Inflammatory macrophage treated with lipopolysaccharide for 1 hour (primary cell): ENCODE measurements around the gene BRINP3.

ENCODE experiments used
- DNase-seq, 2 donors: peaks; one replicate each; pipeline ENCODE4 v3.0.0-alpha.2; 2020 to 2022

BRINP3 gene

GRCh38 chr1:190303501-190303900 is 174.2 kb downstream of the BRINP3 start:
- no peak for DNase-seq

- DNase-seq = no peak
Observed at GRCh38 chr1:190296453-190296852, 181.2 kb downstream of the BRINP3 start.

- DNase-seq = no peak
Observed at GRCh38 chr1:190289897-190290296, 187.8 kb downstream of the BRINP3 start.

- DNase-seq = no peak
Observed at GRCh38 chr1:190286111-190286510, 191.6 kb downstream of the BRINP3 start.

- DNase-seq = no peak
Observed at GRCh38 chr1:190277107-190277506, 200.6 kb downstream of the BRINP3 start.

- DNase-seq = no peak
Observed at GRCh38 chr1:190274721-190275120, 202.9 kb downstream of the BRINP3 start.

GRCh38 chr1:190273161-190273560 is 204.5 kb downstream of the BRINP3 start:
- no peak for DNase-seq

- DNase-seq = no peak
Observed at GRCh38 chr1:190262538-190262937, 215.1 kb downstream of the BRINP3 start.

- no peak for DNase-seq
Observed at GRCh38 chr1:190259424-190259823, 218.2 kb downstream of the BRINP3 start.

GRCh38 chr1:190258003-190258402 is 219.7 kb downstream of the BRINP3 start:
- DNase-seq = no peak

GRCh38 chr1:190252046-190252445 is 225.6 kb downstream of the BRINP3 start:
- DNase-seq = no peak

GRCh38 chr1:190250368-190250767 is 227.3 kb downstream of the BRINP3 start:
- DNase-seq = no peak

- no peak for DNase-seq
Observed at GRCh38 chr1:190244406-190244805, 233.3 kb downstream of the BRINP3 start.

GRCh38 chr1:190243056-190243455 is 234.6 kb downstream of the BRINP3 start:
- DNase-seq = no peak

- DNase-seq = no peak
Observed at GRCh38 chr1:190226006-190226405, 251.7 kb downstream of the BRINP3 start.

- DNase-seq = no peak
Observed at GRCh38 chr1:190212450-190212849, 265.2 kb downstream of the BRINP3 start.

- no peak for DNase-seq
Observed at GRCh38 chr1:190207733-190208132, 269.9 kb downstream of the BRINP3 start.

- DNase-seq = no peak
Observed at GRCh38 chr1:190205713-190206112, 272.0 kb downstream of the BRINP3 start.

GRCh38 chr1:190196020-190196419 is 281.6 kb downstream of the BRINP3 start:
- DNase-seq = no peak

- no peak for DNase-seq
Observed at GRCh38 chr1:190193508-190194115, 284.1 kb downstream of the BRINP3 start.

GRCh38 chr1:190192627-190193026 is 285.0 kb downstream of the BRINP3 start:
- DNase-seq = no peak

GRCh38 chr1:190183588-190183987 is 294.1 kb downstream of the BRINP3 start:
- DNase-seq = no peak

GRCh38 chr1:190179817-190180216 is 297.8 kb downstream of the BRINP3 start:
- DNase-seq = no peak

GRCh38 chr1:190178827-190179226 is 298.8 kb downstream of the BRINP3 start:
- DNase-seq = no peak

GRCh38 chr1:190177555-190177954 is 300.1 kb downstream of the BRINP3 start:
- no peak for DNase-seq

GRCh38 chr1:190176776-190177175 is 300.9 kb downstream of the BRINP3 start:
- no peak for DNase-seq
